HFFc6 (cell line): Measurements from ENCODE around the gene TRPM4. TPM values are rescaled to one million over a fixed set of nuclear protein-coding genes. Genes with fewer than 3 reads are reported as not detected.

Experiments used
- DNase-seq: peaks from one replicate; pipeline ENCODE4 v3.0.0-alpha.2; 2018
- H3K27ac Mint-ChIP-seq: 2 replicates; pipeline ENCODE4 v1.8.0; 2020; ENCODE audit warnings: mild to moderate bottlenecking, mixed read lengths
- H3K27me3 Mint-ChIP-seq: 2 replicates; pipeline ENCODE4 v1.8.0; 2021; ENCODE audit warnings: mild to moderate bottlenecking, moderate library complexity, mixed read lengths; ENCODE audit not compliant: insufficient read depth
- H3K36me3 Mint-ChIP-seq: 2 replicates; pipeline ENCODE4 v1.8.0; 2021; ENCODE audit warnings: low read depth, mixed read lengths
- H3K4me1 Mint-ChIP-seq: 2 replicates; pipeline ENCODE4 v1.8.0; 2020; ENCODE audit warnings: low read depth, mixed read lengths
- H3K4me3 Mint-ChIP-seq: 2 replicates; pipeline ENCODE4 v1.8.0; 2020; ENCODE audit warnings: mild to moderate bottlenecking, moderate library complexity, mixed read lengths
- H3K9me3 Mint-ChIP-seq: 2 replicates; pipeline ENCODE4 v1.8.0; 2020; ENCODE audit warnings: mild to moderate bottlenecking, mixed read lengths
- total RNA-seq, 6 experiments: library from RNA; stranded (reverse); fragmentation: NEBNext Ultra II Directional; extraction: Animal tissue kit (Norgen Biotek cat#: 25700); gene quantifications; 2 replicates in 1 of 6; 3 replicates in 5 of 6; pipeline ENCODE4 v1.2.3, GENCODE V29; 2021
- TF ChIP-seq, protein P1 (sequence below): fragments of 200-600 bp; sonication (generic); IDR thresholded peaks from 2 replicates; pipeline ENCODE4 v1.5.0; 2021; ENCODE audit warnings: antibody characterized with exemption, mild to moderate bottlenecking

The TRPM4 gene
- total RNA-seq, 6 experiments from 2014 or later: 25.5 to 32.5 (median 30.5) TPM

DNA sequence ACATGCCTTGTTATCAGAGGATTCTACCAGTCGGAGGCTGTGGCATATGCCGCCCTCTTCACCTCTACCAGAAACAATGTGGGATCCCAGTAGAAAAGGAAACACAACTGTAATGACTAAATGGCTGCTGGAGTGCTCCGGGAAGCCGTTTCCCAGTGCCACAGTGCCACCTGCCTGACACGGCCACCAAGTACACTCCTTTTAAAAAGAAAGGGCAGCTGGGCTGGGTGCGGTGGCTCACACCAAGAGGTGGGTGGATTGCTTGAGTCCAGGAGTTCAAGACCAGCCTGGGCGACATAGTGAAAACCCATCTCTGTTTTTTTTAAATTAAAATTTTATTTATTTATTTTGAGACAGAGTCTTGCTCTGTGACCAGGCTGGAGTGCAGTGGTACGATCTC is 67.3 kb downstream of the TRPM4 start:
- H3K9me3 Mint-ChIP-seq: no peaks in the 10 kb centered on the region
- H3K27ac Mint-ChIP-seq: no peak overlapping the region
- peaks cover 11% of the 10 kb centered on the region for H3K27me3 Mint-ChIP-seq
- H3K4me3 Mint-ChIP-seq: no peak overlapping the region
- peak; percentile 63 for DNase-seq
- TF ChIP-seq, protein P1, sequence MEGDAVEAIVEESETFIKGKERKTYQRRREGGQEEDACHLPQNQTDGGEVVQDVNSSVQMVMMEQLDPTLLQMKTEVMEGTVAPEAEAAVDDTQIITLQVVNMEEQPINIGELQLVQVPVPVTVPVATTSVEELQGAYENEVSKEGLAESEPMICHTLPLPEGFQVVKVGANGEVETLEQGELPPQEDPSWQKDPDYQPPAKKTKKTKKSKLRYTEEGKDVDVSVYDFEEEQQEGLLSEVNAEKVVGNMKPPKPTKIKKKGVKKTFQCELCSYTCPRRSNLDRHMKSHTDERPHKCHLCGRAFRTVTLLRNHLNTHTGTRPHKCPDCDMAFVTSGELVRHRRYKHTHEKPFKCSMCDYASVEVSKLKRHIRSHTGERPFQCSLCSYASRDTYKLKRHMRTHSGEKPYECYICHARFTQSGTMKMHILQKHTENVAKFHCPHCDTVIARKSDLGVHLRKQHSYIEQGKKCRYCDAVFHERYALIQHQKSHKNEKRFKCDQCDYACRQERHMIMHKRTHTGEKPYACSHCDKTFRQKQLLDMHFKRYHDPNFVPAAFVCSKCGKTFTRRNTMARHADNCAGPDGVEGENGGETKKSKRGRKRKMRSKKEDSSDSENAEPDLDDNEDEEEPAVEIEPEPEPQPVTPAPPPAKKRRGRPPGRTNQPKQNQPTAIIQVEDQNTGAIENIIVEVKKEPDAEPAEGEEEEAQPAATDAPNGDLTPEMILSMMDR: peak; percentile 74
- H3K36me3 Mint-ChIP-seq: no peaks in the 10 kb centered on the region
- peaks cover 7% of the 10 kb centered on the region for H3K4me1 Mint-ChIP-seq

DNA sequence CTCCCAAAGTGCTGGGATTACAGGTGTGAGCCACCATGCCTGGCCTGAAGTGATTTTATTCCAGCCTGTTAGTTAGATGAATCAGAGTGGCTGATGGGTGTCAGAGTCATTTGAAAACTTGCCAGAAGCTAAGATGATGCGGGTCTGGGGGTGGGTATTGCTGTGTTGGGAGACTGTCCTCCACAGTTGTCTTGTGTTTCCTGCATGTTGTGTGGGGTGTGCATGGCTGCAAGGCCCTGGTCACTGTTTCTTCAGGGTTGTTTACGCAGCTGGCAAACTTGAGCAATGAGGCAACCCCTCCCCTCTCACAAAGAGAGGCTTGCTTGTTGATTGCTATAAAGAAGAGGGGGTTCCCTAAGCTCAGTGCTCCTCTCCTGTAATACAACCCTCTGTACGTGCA is 71.8 kb downstream of the TRPM4 start:
- Mint-ChIP-seq H3K9me3 (no peaks in the 10 kb centered on the region), H3K27me3 (peaks cover 9% of the 10 kb centered on the region), H3K4me1 (peaks cover 7% of the 10 kb centered on the region), H3K36me3 (no peaks in the 10 kb centered on the region), H3K4me3 (no peak overlapping the region), H3K27ac (no peak overlapping the region)
- no peak for DNase-seq
- TF ChIP-seq, protein P1: no peak

DNA sequence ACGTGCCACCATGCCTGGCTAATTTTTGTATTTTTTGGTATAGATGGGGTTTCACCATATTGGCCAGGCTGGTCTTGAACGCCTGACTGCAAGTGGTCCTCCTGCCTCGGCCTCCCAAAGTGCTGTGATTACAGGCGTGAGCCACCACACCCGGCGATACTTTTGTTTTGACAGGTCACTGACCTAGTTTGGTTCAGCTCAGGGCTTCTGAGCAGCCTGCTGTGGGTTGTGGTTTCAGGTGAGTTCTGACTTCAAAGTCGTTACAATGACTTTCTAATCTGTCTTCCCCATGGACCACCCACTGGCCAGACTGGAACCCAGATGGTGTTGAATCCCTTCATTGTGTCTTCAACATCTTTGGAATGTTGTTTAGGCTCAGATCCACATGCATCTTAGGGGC is 73.8 kb downstream of the TRPM4 start:
- Mint-ChIP-seq H3K27me3 (peaks cover 18% of the 10 kb centered on the region), H3K27ac (no peak overlapping the region), H3K4me1 (no peaks in the 10 kb centered on the region; the same call in 1 of the 2 replicates), H3K36me3 (no peaks in the 10 kb centered on the region), H3K4me3 (no peak overlapping the region), H3K9me3 (no peaks in the 10 kb centered on the region)
- TF ChIP-seq, protein P1: no peak
- no peak for DNase-seq

DNA sequence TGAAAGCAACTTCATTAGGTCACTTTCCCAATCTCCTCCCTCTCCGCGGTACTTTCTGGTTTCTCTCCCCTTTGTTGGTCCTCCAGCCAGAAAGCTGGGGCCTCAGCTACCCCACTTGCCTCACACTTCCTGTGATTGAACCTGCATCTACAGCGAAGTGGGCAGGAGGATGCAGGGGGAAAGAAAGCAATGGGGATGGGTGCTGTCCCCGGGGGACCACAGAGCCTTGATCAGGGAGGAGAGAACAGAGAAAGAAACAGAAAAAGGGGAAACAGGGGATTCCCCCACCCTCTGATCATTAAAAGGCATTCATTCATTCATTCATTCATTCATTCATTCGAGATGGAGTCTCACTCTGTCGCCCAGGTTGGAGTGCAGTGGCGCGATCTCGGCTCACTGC is 74.2 kb downstream of the TRPM4 start:
- no peaks in the 10 kb centered on the region for H3K9me3 Mint-ChIP-seq
- no peak overlapping the region for H3K4me3 Mint-ChIP-seq
- no peaks in the 10 kb centered on the region for H3K36me3 Mint-ChIP-seq
- no peak for DNase-seq
- TF ChIP-seq, protein P1: no peak
- H3K27ac Mint-ChIP-seq: no peak overlapping the region
- no peaks in the 10 kb centered on the region; the same call in 1 of the 2 replicates for H3K4me1 Mint-ChIP-seq
- peaks cover 18% of the 10 kb centered on the region for H3K27me3 Mint-ChIP-seq

DNA sequence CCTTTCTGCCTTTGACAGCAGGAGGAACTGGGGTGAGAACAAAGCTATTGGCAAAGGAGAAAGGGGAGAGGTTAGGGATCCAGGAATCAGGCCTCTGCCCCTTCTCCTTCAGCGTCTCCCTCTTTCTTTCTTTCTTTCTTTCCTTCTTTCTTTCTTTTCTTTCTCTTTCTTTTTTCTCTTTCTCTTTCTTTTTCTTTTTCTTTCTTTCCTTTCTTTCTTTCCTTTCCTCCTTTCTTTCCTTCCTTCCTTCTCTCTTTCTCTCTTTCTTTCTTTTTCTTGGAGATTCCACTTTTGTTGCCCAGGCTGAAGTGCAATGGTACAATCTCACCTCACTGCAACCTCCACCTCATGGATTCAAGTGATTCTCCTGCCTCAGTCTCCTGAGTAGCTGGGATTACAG is 75.6 kb downstream of the TRPM4 start:
- Mint-ChIP-seq H3K4me3 (no peak overlapping the region), H3K27ac (no peak overlapping the region), H3K36me3 (no peaks in the 10 kb centered on the region), H3K27me3 (peaks cover 18% of the 10 kb centered on the region), H3K9me3 (no peaks in the 10 kb centered on the region), H3K4me1 (no peaks in the 10 kb centered on the region; the same call in 1 of the 2 replicates)
- no peak for DNase-seq
- TF ChIP-seq, protein P1: no peak

DNA sequence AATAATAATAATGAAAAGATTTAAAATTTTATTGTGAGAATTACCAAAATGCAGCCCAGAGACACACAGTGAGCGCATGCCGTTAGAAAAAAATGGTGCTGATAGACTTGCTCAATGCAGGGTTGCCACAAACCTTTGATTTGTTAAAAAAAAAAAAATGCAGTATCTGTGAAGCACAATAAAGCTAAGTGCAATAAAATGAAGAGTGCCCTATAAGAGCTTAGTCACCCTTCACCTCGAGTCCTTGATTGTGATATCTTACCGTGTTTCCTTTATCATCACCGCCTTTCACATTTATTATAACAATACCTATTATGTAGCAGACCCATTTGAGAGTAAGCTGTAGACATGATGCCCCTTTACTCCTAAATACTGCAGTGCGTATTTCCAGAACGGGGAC is 84.2 kb downstream of the TRPM4 start:
- TF ChIP-seq, protein P1: no peak
- H3K9me3 Mint-ChIP-seq: no peaks in the 10 kb centered on the region

More for the DNA sequence above, 84.2 kb downstream of the TRPM4 start:
- H3K36me3 Mint-ChIP-seq: no peaks in the 10 kb centered on the region
- H3K4me1 Mint-ChIP-seq: no peaks in the 10 kb centered on the region
- no peak overlapping the region for H3K4me3 Mint-ChIP-seq
- DNase-seq: no peak
- peaks cover 18% of the 10 kb centered on the region for H3K27me3 Mint-ChIP-seq
- no peak overlapping the region for H3K27ac Mint-ChIP-seq
